B cell (primary cell): ENCODE results near the gene HOXA11. TPM values are rescaled to one million over a fixed set of nuclear protein-coding genes. Genes with fewer than 3 reads are reported as not detected.

ENCODE experiments used
- ATAC-seq: fragments of 200-7000 bp; cut with Tn5 transposase; one replicate; pipeline ENCODE4 v1.10.0; 2021; ENCODE audit warnings: low read depth, mild to moderate bottlenecking, moderate number of reproducible peaks, moderate library complexity
- CTCF ChIA-PET: fragments of 350-600 bp; sonication (Branson Sonifier 250); formaldehyde crosslinking; loops from one replicate; lab custom pipeline; 2021; ENCODE audit warnings: antibody characterized with exemption, inconsistent platforms; lab: Charles Lee
- POLR2A ChIA-PET: fragments of 350-600 bp; sonication (Branson Sonifier 250); formaldehyde crosslinking; loops from one replicate; lab custom pipeline; 2021; ENCODE audit warnings: antibody characterized with exemption; lab: Charles Lee
- DNase-seq: peaks from one replicate; pipeline ENCODE4 v3.0.0; 2013
- H2AFZ ChIP-seq: 2 replicates; pipeline ENCODE4 v1.6.1; 2012; ENCODE audit warnings: mild to moderate bottlenecking, low read depth, low read length; ENCODE audit not compliant: insufficient read depth, poor library complexity, severe bottlenecking
- H3K27ac ChIP-seq, 2 donors: 1 replicate in 1 of 2; 2 replicates in 1 of 2; pipeline ENCODE4 v1.5.1; 2012 to 2013; ENCODE audit warnings: low read length in 2 of 2, mild to moderate bottlenecking in 2 of 2, moderate library complexity in 1 of 2
- H3K27me3 ChIP-seq, 4 experiments: fragments of 200-600 bp in 1 of 4; sonication (generic) in 1 of 4; replicated peaks in 1 of 4; 1 replicate in 2 of 4; 2 replicates in 2 of 4; pipeline versions ENCODE4 v1.6.1 to v1.7.0; 2013 to 2016; ENCODE audit warnings: low read length in 3 of 4, mild to moderate bottlenecking in 2 of 4, mixed read lengths in 1 of 4, moderate library complexity in 1 of 4; ENCODE audit not compliant: insufficient read depth in 4 of 4, control insufficient read depth in 3 of 4; ENCODE audit errors: control extremely low read depth in 1 of 4
- H3K36me3 ChIP-seq, 2 experiments: replicated peaks in 1 of 2; 1 replicate in 1 of 2; 2 replicates in 1 of 2; pipeline versions ENCODE4 v1.6.1 to v1.7.1; 2013; ENCODE audit warnings: low read length in 1 of 2; ENCODE audit not compliant: insufficient read depth in 2 of 2, control insufficient read depth in 1 of 2; ENCODE audit errors: control extremely low read depth in 1 of 2, extremely low read depth in 1 of 2
- H3K4me1 ChIP-seq, 2 donors: fragments of 200-600 bp in 1 of 2; sonication (generic) in 1 of 2; 1 replicate in 1 of 2; 2 replicates in 1 of 2; pipeline versions ENCODE4 v1.5.1 to v1.6.1; 2013 to 2017; ENCODE audit warnings: low read length in 2 of 2; ENCODE audit not compliant: control insufficient read depth in 2 of 2, insufficient read depth in 2 of 2
- H3K4me2 ChIP-seq: replicated peaks from 2 replicates; pipeline ENCODE3; 2012; ENCODE audit warnings: mild to moderate bottlenecking, low read depth, low read length; ENCODE audit not compliant: poor library complexity, severe bottlenecking
- H3K4me3 ChIP-seq, 5 experiments: fragments of 200-600 bp in 1 of 5; sonication (generic) in 1 of 5; 1 replicate in 3 of 5; 2 replicates in 2 of 5; pipeline versions ENCODE4 v1.5.1 to v1.7.0; 2011 to 2016; ENCODE audit warnings: low read length in 4 of 5, mild to moderate bottlenecking in 4 of 5, low read depth in 2 of 5, control low read depth in 1 of 5, moderate library complexity in 1 of 5; ENCODE audit not compliant: insufficient read depth in 1 of 5; ENCODE audit errors: control extremely low read depth in 1 of 5, extremely low read depth in 1 of 5
- H3K79me2 ChIP-seq: fragments of 200-600 bp; sonication (generic); one replicate; pipeline ENCODE4 v1.6.0; 2016; ENCODE audit warnings: low read length; ENCODE audit not compliant: control insufficient read depth, insufficient read depth
- H3K9ac ChIP-seq: fragments of 200-600 bp; sonication (generic); 2 replicates; pipeline ENCODE4 v1.6.1; 2017; ENCODE audit warnings: mild to moderate bottlenecking, low read length, moderate library complexity
- H3K9me3 ChIP-seq, 3 donors: one replicate each; pipeline versions ENCODE4 v1.6.1 to v1.7.1; 2013; ENCODE audit warnings: low read length in 2 of 3; ENCODE audit not compliant: control insufficient read depth in 2 of 3, insufficient read depth in 1 of 3; ENCODE audit errors: control extremely low read depth in 1 of 3
- H4K20me1 ChIP-seq: 2 replicates; pipeline ENCODE4 v1.6.0; 2012; ENCODE audit warnings: mild to moderate bottlenecking, low read length; ENCODE audit not compliant: insufficient read depth, control insufficient read depth, poor library complexity, severe bottlenecking
- H3K27ac Mint-ChIP-seq: one replicate; pipeline ENCODE4 v1.8.0; 2021; ENCODE audit warnings: mixed read lengths
- H3K27me3 Mint-ChIP-seq: one replicate; pipeline ENCODE4 v1.8.0; 2021; ENCODE audit warnings: mixed read lengths
- H3K4me1 Mint-ChIP-seq: one replicate; pipeline ENCODE4 v1.8.0; 2021; ENCODE audit warnings: mixed read lengths
- H3K4me3 Mint-ChIP-seq: one replicate; pipeline ENCODE4 v1.8.0; 2021; ENCODE audit warnings: mixed read lengths
- H3K9me3 Mint-ChIP-seq: one replicate; pipeline ENCODE4 v1.8.0; 2022; ENCODE audit warnings: mixed read lengths; ENCODE audit not compliant: insufficient read depth
- EZH2 ChIP-seq: IDR thresholded peaks from 2 replicates; pipeline ENCODE4 v1.6.1; 2012; ENCODE audit warnings: borderline replicate concordance, low read depth, mild to moderate bottlenecking, moderate library complexity, low read length; ENCODE audit not compliant: insufficient read depth, poor library complexity, severe bottlenecking
- WGBS: methylation state at CpG from one replicate; pipeline ENCODE4 v1.1.5; 2013; ENCODE audit warnings: missing lambda C conversion rate; ENCODE audit not compliant: insufficient coverage; 5-methylcytosine and 5-hydroxymethylcytosine counted together
- intact Hi-C: fragments of 100-400 bp; cut with micrococcal nuclease; formaldehyde crosslinking; loops from one replicate; pipeline ENCODE4 v1.10.0; 2022
- polyA plus RNA-seq: library from polyadenylated mRNA; depleted of rRNA; stranded (reverse); fragments of >200 nt; gene quantifications from 2 replicates; pipeline ENCODE4 v1.2.3, GENCODE V29; 2012
- total RNA-seq, 2 donors: library from RNA; stranded (reverse); fragments of 120-200 nt in 1 of 2; gene quantifications; 1 replicate in 1 of 2; 2 replicates in 1 of 2; pipeline versions ENCODE4 v1.2.3 to v1.2.4, GENCODE V29; 2013 to 2022
- TF ChIP-seq, protein P1 (sequence below): fragments of 200-600 bp; IDR thresholded peaks from one replicate; pipeline ENCODE4 v1.8.0; 2022; ENCODE audit warnings: antibody characterized with exemption, mild to moderate bottlenecking

The HOXA11 gene
- total and polyA plus RNA-seq, 2 donors (not counting 1 experiment from before 2014, with no cell fraction given): not detected

DNA sequence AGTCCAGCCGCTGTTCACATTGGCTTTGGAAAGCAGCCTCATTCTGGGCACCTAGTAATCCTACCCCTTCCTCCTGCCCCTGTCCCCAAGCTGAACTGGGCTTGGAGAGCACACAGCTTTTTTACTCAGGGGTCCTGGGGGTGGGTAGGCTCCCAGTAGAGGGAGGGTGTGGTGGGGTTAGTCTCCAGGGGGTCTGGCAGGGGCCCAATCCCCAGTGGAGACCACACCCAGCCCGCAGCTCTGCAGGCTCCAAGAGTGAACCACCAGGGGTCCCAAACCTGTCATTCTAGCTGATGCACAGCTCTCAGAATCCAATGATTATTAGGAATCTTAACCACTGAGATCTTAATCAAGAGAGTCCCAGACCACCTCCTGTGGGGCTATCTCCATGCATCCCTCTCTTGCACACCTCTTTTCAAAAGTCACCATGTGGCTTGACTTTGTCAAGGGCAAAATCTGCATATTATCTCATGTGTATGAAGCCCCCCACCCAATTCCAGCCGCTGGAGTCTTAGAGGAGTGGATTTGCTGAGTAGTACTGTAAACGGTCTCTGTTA lies 2.7 kb downstream of the HOXA11 start:
- Mint-ChIP-seq H3K27ac (no peak overlapping the region), H3K4me3 (no peak overlapping the region), H3K4me1 (peaks cover 28% of the 10 kb centered on the region), H3K27me3 (peaks cover 71% of the 10 kb centered on the region), H3K9me3 (no peaks in the 10 kb centered on the region)
- Histone ChIP-seq H3K9me3 (peaks cover 0 to 59% (median 3%) of the 10 kb centered on the region in 3 donors), H3K4me1 (peaks cover 36 to 52% of the 10 kb centered on the region in 2 donors), H3K79me2 (no peaks in the 10 kb centered on the region), H4K20me1 (no peaks in the 10 kb centered on the region), H3K4me2 (no peak overlapping the region), H2AFZ (no peak overlapping the region), H3K27ac (no peak overlapping the region), H3K36me3 (no peaks in the 10 kb centered on the region), H3K4me3 (no peak overlapping the region), H3K9ac (no peak overlapping the region), H3K27me3 (peaks cover 0 to 94% (median 82%) of the 10 kb centered on the region in 4 experiments)
- POLR2A ChIA-PET: no interaction called here
- DNase-seq: no peak
- ATAC-seq: no peak
- TF ChIP-seq, protein P1, sequence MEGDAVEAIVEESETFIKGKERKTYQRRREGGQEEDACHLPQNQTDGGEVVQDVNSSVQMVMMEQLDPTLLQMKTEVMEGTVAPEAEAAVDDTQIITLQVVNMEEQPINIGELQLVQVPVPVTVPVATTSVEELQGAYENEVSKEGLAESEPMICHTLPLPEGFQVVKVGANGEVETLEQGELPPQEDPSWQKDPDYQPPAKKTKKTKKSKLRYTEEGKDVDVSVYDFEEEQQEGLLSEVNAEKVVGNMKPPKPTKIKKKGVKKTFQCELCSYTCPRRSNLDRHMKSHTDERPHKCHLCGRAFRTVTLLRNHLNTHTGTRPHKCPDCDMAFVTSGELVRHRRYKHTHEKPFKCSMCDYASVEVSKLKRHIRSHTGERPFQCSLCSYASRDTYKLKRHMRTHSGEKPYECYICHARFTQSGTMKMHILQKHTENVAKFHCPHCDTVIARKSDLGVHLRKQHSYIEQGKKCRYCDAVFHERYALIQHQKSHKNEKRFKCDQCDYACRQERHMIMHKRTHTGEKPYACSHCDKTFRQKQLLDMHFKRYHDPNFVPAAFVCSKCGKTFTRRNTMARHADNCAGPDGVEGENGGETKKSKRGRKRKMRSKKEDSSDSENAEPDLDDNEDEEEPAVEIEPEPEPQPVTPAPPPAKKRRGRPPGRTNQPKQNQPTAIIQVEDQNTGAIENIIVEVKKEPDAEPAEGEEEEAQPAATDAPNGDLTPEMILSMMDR: no peak
- TF ChIP-seq EZH2: no peak
- CTCF ChIA-PET: interaction anchor here (0.6 to 1.8 kb wide), 3 partner anchors 9 to 1289 kb away, joined by 3 to 5 read pairs (median 4); no protein-coding TSS in a partner anchor
- intact Hi-C loops: no loop called here
- WGBS: no CpG with 5 or more reads among the region's 4 CpGs

DNA sequence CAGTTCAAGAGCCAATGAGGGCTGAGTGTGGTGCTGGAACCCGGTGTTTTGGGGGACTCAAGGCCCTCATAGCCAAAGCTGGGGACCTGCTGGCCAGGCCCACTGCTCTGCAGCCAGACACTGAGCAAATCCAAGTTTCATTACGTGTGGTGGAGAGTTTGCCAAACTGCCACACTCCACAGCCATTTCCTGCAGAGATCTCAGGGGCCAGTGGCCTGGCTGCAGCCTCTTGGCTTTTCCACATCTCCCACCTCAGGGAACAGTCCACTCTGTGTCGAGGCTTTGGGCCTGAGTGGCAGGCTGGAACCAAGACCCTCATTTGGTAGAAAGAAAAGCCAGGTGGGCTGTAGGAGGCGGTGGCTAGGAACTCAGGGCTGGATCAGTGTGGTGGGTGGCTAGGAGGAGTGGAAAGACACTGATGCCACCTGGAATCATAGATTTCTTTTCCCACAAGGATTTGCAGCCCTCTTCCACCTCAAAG lies 3.2 kb downstream of the HOXA11 start:
- Histone ChIP-seq H3K36me3 (no peaks in the 10 kb centered on the region), H3K9ac (no peak overlapping the region), H3K4me1 (peaks cover 36 to 52% of the 10 kb centered on the region in 2 donors), H3K79me2 (no peaks in the 10 kb centered on the region), H4K20me1 (no peaks in the 10 kb centered on the region), H2AFZ (no peak overlapping the region), H3K27ac (no peak overlapping the region), H3K27me3 (peaks cover 0 to 94% (median 79%) of the 10 kb centered on the region in 4 experiments), H3K9me3 (peaks cover 0 to 58% (median 3%) of the 10 kb centered on the region in 3 donors), H3K4me3 (no peak overlapping the region), H3K4me2 (no peak overlapping the region)
- ChIA-PET CTCF (interaction anchor here (1.1 to 1.8 kb wide), 3 partner anchors 9 to 1289 kb away, joined by 3 to 5 read pairs (median 3); no protein-coding TSS in a partner anchor), POLR2A (no interaction called here)
- Mint-ChIP-seq H3K4me1 (peaks cover 28% of the 10 kb centered on the region), H3K4me3 (no peak overlapping the region), H3K27ac (peak overlapping the region; percentile 46), H3K27me3 (peaks cover 66% of the 10 kb centered on the region), H3K9me3 (no peaks in the 10 kb centered on the region)
- ATAC-seq (no peak), DNase-seq (no peak)
- WGBS: 80% methylated on average over 2 of the region's 4 CpGs
- intact Hi-C loops: no loop called here
- TF ChIP-seq EZH2: no peak
- TF ChIP-seq, protein P1: no peak
